ENCODE data around the gene SAYSD1. TPM values are rescaled to one million over a fixed set of nuclear protein-coding genes. Genes with fewer than 3 reads are reported as not detected.

Gene SAYSD1, protein sequence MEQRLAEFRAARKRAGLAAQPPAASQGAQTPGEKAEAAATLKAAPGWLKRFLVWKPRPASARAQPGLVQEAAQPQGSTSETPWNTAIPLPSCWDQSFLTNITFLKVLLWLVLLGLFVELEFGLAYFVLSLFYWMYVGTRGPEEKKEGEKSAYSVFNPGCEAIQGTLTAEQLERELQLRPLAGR
- 29.3 TPM for total RNA-seq

GRCh38 chr6:39114704-39115599 is at the start of gene SAYSD1:
Gene SAYSD1 (minus strand): TSS chr6:39115186. CDS start chr6:39115089, 97 bp downstream.

Other genes with a start within 250 kb of the SAYSD1 start
- 1.6 TPM for gene GLP1R, start 66.4 kb downstream of the SAYSD1 start, total RNA-seq
- not detected for gene KCNK5, start 114.3 kb upstream of the SAYSD1 start, total RNA-seq
- 0.69 TPM for gene KCNK17, start 199.2 kb upstream of the SAYSD1 start, total RNA-seq
- gene KCNK16, start 207.5 kb upstream of the SAYSD1 start, total RNA-seq: not detected